ENCODE measurements around the gene DCBLD2. TPM values are rescaled to one million over a fixed set of nuclear protein-coding genes. Genes with fewer than 3 reads are reported as not detected.
A peak's percentile ranks its signal among the peaks of the same experiment; 100 is the strongest.

The DCBLD2 gene
- total RNA-seq, 3 donors from 2014 or later, result 27.2 to 46.7 (median 29.6) TPM

- DNase-seq (ENCODE audit: low spot score in 2 of 2), result peak in 1 of 2 donors; percentile 35
- no peaks in the 10 kb centered on the region for H3K9me3 ChIP-seq
- H3K4me1 ChIP-seq, result no peaks in the 10 kb centered on the region
- no peak for TF ChIP-seq POLR2AphosphoS5 (IDR thresholded peaks at IDR 0.05)
- no peak for TF ChIP-seq POLR2A (IDR thresholded peaks at IDR 0.05)
- no peak for TF ChIP-seq CTCF (IDR thresholded peaks at IDR 0.05)
- H3K36me3 ChIP-seq, result no peaks in the 10 kb centered on the region
- H3K27me3 ChIP-seq, result no peaks in the 10 kb centered on the region
- peak overlapping the region; percentile 94 to 98 (median 95) for H3K4me3 ChIP-seq
- intact Hi-C loops (cut with DNase I; ENCODE audit: low total_unique reads), result no loop called here
- peak overlapping the region; percentile 89 to 91 for H3K27ac ChIP-seq
These were observed 440 bp downstream of the DCBLD2 start for GRCh38 chr3:98901119-98901391.

GRCh38 chr3:98900265-98901118, 1.0 kb downstream of the DCBLD2 start:
- no peaks in the 10 kb centered on the region for H3K9me3 ChIP-seq
- H3K36me3 ChIP-seq, result no peaks in the 10 kb centered on the region
- no peak for TF ChIP-seq CTCF (IDR thresholded peaks at IDR 0.05)
- no peak for TF ChIP-seq POLR2AphosphoS5 (IDR thresholded peaks at IDR 0.05)
- no peak for TF ChIP-seq POLR2A (IDR thresholded peaks at IDR 0.05)
- H3K27ac ChIP-seq, result peak overlapping the region; percentile 89 to 91
- DNase-seq (ENCODE audit: low spot score in 2 of 2), result no peak
- H3K4me3 ChIP-seq, result peak overlapping the region; percentile 94 to 98 (median 95)
- H3K4me1 ChIP-seq, result no peaks in the 10 kb centered on the region
- no peaks in the 10 kb centered on the region for H3K27me3 ChIP-seq
- intact Hi-C loops (cut with DNase I; ENCODE audit: low total_unique reads), result no loop called here

GRCh38 chr3:98897701-98898100, 3.8 kb downstream of the DCBLD2 start:
- H3K4me1 ChIP-seq, result no peaks in the 10 kb centered on the region

GRCh38 chr3:98894791-98895576, 6.5 kb downstream of the DCBLD2 start:
- Histone ChIP-seq H3K27me3 (no peaks in the 10 kb centered on the region), H3K36me3 (no peaks in the 10 kb centered on the region), H3K9me3 (no peaks in the 10 kb centered on the region), H3K4me3 (no peak overlapping the region), H3K27ac (no peak overlapping the region), H3K4me1 (peaks cover 0 to 3% of the 10 kb centered on the region in 2 donors)
- no peak for DNase-seq (ENCODE audit: low spot score in 2 of 2)
- intact Hi-C loops (cut with DNase I; ENCODE audit: low total_unique reads), result no loop called here
- TF ChIP-seq POLR2AphosphoS5 (IDR thresholded peaks at IDR 0.05) (no peak), CTCF (IDR thresholded peaks at IDR 0.05) (no peak), POLR2A (IDR thresholded peaks at IDR 0.05) (no peak)

More at GRCh38 chr3:98897701-98898100, 3.8 kb downstream of the DCBLD2 start:
- Histone ChIP-seq H3K27me3 (no peaks in the 10 kb centered on the region), H3K36me3 (no peaks in the 10 kb centered on the region), H3K9me3 (no peaks in the 10 kb centered on the region), H3K27ac (no peak overlapping the region), H3K4me3 (no peak overlapping the region)
- no peak for DNase-seq (ENCODE audit: low spot score in 2 of 2)
- no peak for TF ChIP-seq POLR2A (IDR thresholded peaks at IDR 0.05)
- no peak for TF ChIP-seq POLR2AphosphoS5 (IDR thresholded peaks at IDR 0.05)
- no peak for TF ChIP-seq CTCF (IDR thresholded peaks at IDR 0.05)
- intact Hi-C loops (cut with DNase I; ENCODE audit: low total_unique reads), result no loop called here

- intact Hi-C loops (cut with DNase I; ENCODE audit: low total_unique reads), result no loop called here
- Histone ChIP-seq H3K4me3 (no peak overlapping the region), H3K27me3 (no peaks in the 10 kb centered on the region), H3K9me3 (no peaks in the 10 kb centered on the region), H3K4me1 (peaks cover 0 to 3% of the 10 kb centered on the region in 2 donors), H3K36me3 (no peaks in the 10 kb centered on the region), H3K27ac (peak overlapping the region in 1 of 2 donors; percentile 14)
- TF ChIP-seq CTCF (IDR thresholded peaks at IDR 0.05), result no peak
- no peak for TF ChIP-seq POLR2AphosphoS5 (IDR thresholded peaks at IDR 0.05)
- TF ChIP-seq POLR2A (IDR thresholded peaks at IDR 0.05), result no peak
- DNase-seq (ENCODE audit: low spot score in 2 of 2), result no peak
These were observed 7.8 kb downstream of the DCBLD2 start for GRCh38 chr3:98893740-98894139.
